NCI-H2081 (cell line): ENCODE results near the gene GRHL1.
"Not testable (repeated sequence)": the region's sequence is repeated elsewhere in the genome, so short reads cannot be mapped to it uniquely, and the experiment has no call there.

Experiments
- DNase-seq, 2 experiments: peaks; one replicate each; lab custom pipeline; 2025; lab: John Stamatoyannopoulos, UW

GRHL1 gene

DNA sequence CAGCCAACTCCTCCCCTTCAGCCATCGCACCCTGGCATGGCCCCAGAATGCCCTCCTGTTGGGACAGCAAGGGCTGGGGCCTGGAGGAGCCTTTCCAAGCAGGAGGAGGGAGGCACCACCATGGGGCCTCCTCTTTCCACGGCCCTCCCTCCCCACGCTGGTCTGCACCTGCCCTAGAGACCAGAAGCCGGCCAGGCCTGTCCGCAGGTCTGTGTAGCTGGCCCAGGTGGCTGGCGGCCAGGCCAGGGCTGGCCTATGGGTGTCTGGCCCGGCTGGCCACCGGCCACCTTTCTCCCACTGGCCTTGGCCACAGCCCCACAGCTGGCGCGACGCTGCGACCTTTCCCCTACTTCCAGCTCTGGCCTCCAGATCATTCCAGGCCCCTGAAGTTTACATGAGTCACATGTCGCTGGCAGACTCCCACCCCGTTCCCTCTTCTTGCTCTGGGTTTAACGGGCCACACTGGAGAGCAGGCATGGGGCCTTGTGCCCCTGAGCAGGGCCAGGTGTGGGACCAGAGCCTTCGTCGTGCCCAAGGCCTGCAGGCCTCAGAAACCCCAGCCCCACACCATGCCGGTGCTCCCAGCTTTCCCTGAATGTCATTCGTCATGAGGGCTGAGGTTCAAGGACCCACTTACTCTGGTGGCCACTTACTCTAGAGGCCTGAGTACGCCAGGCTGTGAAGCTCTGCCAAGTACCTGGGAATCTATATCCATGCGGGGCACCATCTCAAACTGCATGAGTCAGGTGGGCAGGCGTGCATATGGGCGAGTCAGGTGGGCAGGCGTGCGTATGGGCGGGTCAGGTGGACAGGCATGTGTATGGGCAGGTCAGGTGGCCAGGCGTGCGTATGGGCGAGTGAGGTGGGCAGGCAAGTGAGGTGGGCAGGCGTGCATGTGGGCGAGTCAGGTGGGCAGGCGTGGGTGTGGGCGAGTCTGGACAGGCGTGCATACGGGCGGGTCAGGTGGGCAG, 58.6 kb downstream of the GRHL1 start:
- DNase-seq, result no peak

- not testable (repeated sequence) for DNase-seq
Observed at GRCh38 chr2:10010861-10011605, 59.5 kb downstream of the GRHL1 start.

GRCh38 chr2:10011606-10012325, 60.3 kb downstream of the GRHL1 start:
- DNase-seq, result not testable (repeated sequence)

- DNase-seq, result not testable (repeated sequence)
Observed at GRCh38 chr2:10012366-10012962, 61.0 kb downstream of the GRHL1 start.

GRCh38 chr2:10012963-10013461, 61.5 kb downstream of the GRHL1 start:
- no peak for DNase-seq

- not testable (repeated sequence) for DNase-seq
Observed at GRCh38 chr2:10013651-10014417, 62.3 kb downstream of the GRHL1 start.

GRCh38 chr2:10014418-10015190, 63.1 kb downstream of the GRHL1 start:
- DNase-seq, result no peak

GRCh38 chr2:10015376-10015989, 64.0 kb downstream of the GRHL1 start:
- DNase-seq, result not testable (repeated sequence)

GRCh38 chr2:10016001-10016801, 64.7 kb downstream of the GRHL1 start:
- DNase-seq, result no peak

GRCh38 chr2:10016802-10017258, 65.3 kb downstream of the GRHL1 start:
- no peak for DNase-seq

DNA sequence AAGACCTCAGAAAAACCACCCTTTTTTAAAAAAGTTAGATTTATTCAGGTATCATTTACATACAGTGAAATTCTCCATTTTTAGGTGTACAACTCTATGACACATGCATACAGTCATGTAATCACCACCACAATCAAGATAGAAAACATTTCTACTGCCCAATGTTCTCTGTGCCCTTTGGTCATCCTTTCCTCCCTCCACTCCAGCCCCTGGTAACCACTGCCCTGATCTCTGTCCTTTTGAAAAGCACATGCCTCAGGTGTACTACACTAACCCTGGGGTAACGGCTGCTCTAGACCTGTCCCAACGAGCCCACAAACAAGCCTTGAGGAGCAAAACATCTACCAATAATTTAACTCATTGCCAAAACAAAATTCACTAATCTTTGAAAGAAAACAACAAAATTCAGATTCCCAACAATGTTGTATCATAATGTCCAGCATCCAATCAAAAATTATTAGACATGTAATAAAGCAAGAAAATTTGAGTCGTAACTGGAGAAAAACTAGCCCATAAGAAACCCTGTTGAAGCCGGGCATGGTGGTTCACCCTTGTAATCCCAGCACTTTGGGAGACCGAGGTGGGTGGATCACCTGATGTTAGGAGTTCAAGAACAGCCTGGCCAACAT, 65.9 kb downstream of the GRHL1 start:
- DNase-seq, result no peak

GRCh38 chr2:10019174-10019573, 67.7 kb downstream of the GRHL1 start:
- no peak for DNase-seq

DNA sequence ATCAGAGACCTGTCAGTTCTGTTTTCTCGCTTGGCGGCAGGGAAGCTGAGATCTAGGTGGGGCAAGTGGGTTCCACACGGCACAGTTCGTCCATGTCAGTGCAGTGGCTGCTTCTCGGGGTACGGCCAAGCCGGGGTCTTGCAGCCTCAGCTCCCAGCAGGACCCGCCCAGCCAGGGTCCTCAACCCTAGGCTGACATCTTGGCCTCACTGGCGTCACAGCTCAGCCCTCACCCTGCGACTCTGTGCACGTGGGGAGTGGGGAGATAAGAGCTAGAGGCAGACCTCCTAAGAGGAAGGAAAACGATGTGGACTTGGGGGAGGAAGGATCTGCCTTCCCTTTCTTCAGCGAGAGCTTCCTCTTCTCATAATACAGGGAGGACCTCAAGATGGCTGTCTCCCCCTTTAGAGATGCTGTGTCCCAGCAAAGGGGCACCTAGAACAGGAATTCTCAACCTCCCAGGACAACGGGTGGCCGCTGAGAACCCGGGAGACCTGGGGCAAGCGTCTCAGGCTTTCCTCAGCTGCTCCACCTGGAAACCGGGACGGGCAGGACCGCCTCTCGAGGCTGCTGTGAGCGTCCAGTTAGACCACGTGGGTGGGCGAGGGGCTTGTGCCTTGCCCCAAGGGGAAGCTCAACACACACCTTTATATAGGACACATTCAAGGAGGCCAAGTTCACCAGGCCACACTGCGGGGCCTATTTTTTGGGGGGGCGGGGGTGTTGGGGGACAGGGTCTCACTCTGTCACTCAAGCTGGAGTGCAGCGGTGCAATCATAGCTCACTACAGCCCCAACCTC, 68.3 kb downstream of the GRHL1 start:
- no peak for DNase-seq

GRCh38 chr2:10022041-10022421, 70.5 kb downstream of the GRHL1 start:
- no peak for DNase-seq

DNA sequence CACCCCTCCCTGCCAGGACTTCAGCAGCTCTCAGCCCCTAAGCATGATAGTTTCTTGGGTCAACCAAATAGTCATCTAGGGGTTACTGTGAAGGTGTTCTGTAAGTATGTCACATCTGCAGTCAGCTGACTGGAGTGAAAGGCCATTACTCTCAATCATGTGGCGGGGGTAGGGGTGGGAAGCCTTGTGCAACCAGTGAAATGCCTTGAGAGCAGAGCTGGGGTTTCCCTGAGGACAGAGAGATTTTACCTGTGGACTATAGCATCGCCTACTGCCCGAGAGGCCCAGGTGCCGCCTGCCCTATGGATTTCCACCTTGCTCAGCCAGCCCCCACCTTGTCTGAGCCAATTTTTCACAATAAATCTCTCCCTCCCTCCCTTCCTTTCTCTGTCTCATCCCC, 71.0 kb downstream of the GRHL1 start:
- no peak for DNase-seq

GRCh38 chr2:10022966-10023662, 71.6 kb downstream of the GRHL1 start:
- no peak for DNase-seq
